HG03196 (cell line): ENCODE measurements around the gene P4HA1.

ENCODE experiments used
- ATAC-seq: cut with Tn5 transposase; IDR thresholded peaks from one replicate; pipeline ENCODE4 v1.9.1; 2021; ENCODE audit not compliant: unreplicated experiment

P4HA1 gene

GRCh38 chr10:72981028-72981881 lies 115.4 kb downstream of the P4HA1 start:
- ATAC-seq: no peak

GRCh38 chr10:72980348-72980747 lies 116.3 kb downstream of the P4HA1 start:
- ATAC-seq: no peak

- no peak for ATAC-seq
Measured at GRCh38 chr10:72979709-72980108, 117.0 kb downstream of the P4HA1 start.

GRCh38 chr10:72976886-72977285 lies 119.8 kb downstream of the P4HA1 start:
- no peak for ATAC-seq
